Naive thymus-derived CD4-positive, alpha-beta T cell (primary cell): ENCODE results near the gene MED26. TPM values are rescaled to one million over a fixed set of nuclear protein-coding genes. Genes with fewer than 3 reads are reported as not detected.

Experiments used
- ATAC-seq: fragments of 150-1000 bp; cut with Tn5 transposase; 2 replicates; pipeline ENCODE4 v1.10.0; 2021; ENCODE audit warnings: mild to moderate bottlenecking, moderate library complexity
- CTCF ChIA-PET: fragments of 350-600 bp; sonication (Branson Sonifier 250); formaldehyde crosslinking; loops from one replicate; lab custom pipeline; 2021; ENCODE audit warnings: antibody characterized with exemption; lab: Charles Lee
- POLR2A ChIA-PET: fragments of 350-600 bp; sonication (Branson Sonifier 250); formaldehyde crosslinking; loops from one replicate; lab custom pipeline; 2021; ENCODE audit warnings: antibody characterized with exemption, inconsistent platforms; lab: Charles Lee
- DNase-seq, 9 donors: peaks; one replicate each; pipeline versions ENCODE4 v3.0.0 to v3.0.0-alpha.2; 2020 to 2022; ENCODE audit warnings: mixed read lengths in 1 of 9
- H3K27ac ChIP-seq: one replicate; pipeline ENCODE4 v1.7.0; 2013; ENCODE audit warnings: mild to moderate bottlenecking, low read depth, low read length, moderate library complexity
- H3K27me3 ChIP-seq, 2 donors: one replicate each; pipeline ENCODE4 v1.7.0; 2013; ENCODE audit warnings: low read length in 2 of 2, mild to moderate bottlenecking in 2 of 2, moderate library complexity in 2 of 2; ENCODE audit not compliant: control insufficient read depth in 2 of 2, insufficient read depth in 2 of 2
- H3K36me3 ChIP-seq, 3 experiments: 1 replicate in 2 of 3; 2 replicates in 1 of 3; pipeline ENCODE4 v1.7.0; 2013; ENCODE audit warnings: low read length in 3 of 3, mild to moderate bottlenecking in 3 of 3, moderate library complexity in 1 of 3; ENCODE audit not compliant: insufficient read depth in 3 of 3, control insufficient read depth in 2 of 3
- H3K4me1 ChIP-seq, 2 donors: one replicate each; pipeline ENCODE4 v1.7.0; 2013; ENCODE audit warnings: low read length in 2 of 2, mild to moderate bottlenecking in 2 of 2, moderate library complexity in 1 of 2; ENCODE audit not compliant: control insufficient read depth in 2 of 2, insufficient read depth in 2 of 2
- H3K4me3 ChIP-seq: 2 replicates; pipeline ENCODE4 v1.7.0; 2013; ENCODE audit warnings: mild to moderate bottlenecking, low read length
- H3K9me3 ChIP-seq, 3 experiments: 1 replicate in 2 of 3; 2 replicates in 1 of 3; pipeline ENCODE4 v1.7.0; 2013; ENCODE audit warnings: low read length in 3 of 3; ENCODE audit not compliant: control insufficient read depth in 2 of 3
- H3K27ac Mint-ChIP-seq, 9 donors: one replicate each; pipeline ENCODE4 v1.8.0; 2020 to 2022; ENCODE audit warnings: mixed read lengths in 9 of 9, mild to moderate bottlenecking in 8 of 9, moderate library complexity in 5 of 9, inconsistent platforms in 2 of 9
- H3K27me3 Mint-ChIP-seq, 5 donors: one replicate each; pipeline ENCODE4 v1.8.0; 2021 to 2022; ENCODE audit warnings: mixed read lengths in 5 of 5, mild to moderate bottlenecking in 1 of 5
- H3K36me3 Mint-ChIP-seq, 5 donors: one replicate each; pipeline ENCODE4 v1.8.0; 2020 to 2022; ENCODE audit warnings: mixed read lengths in 5 of 5, mild to moderate bottlenecking in 3 of 5, inconsistent platforms in 1 of 5
- H3K4me1 Mint-ChIP-seq, 7 donors: one replicate each; pipeline ENCODE4 v1.8.0; 2020 to 2022; ENCODE audit warnings: mixed read lengths in 7 of 7, mild to moderate bottlenecking in 3 of 7, inconsistent platforms in 1 of 7
- H3K4me3 Mint-ChIP-seq, 10 donors: one replicate each; pipeline ENCODE4 v1.8.0; 2020 to 2022; ENCODE audit warnings: mild to moderate bottlenecking in 10 of 10, mixed read lengths in 10 of 10, moderate library complexity in 6 of 10, inconsistent platforms in 2 of 10
- H3K9me3 Mint-ChIP-seq, 11 donors: one replicate each; pipeline ENCODE4 v1.8.0; 2020 to 2022; ENCODE audit warnings: mixed read lengths in 11 of 11, mild to moderate bottlenecking in 4 of 11, inconsistent platforms in 1 of 11, moderate library complexity in 1 of 11
- intact Hi-C, 2 donors: fragments of 100-400 bp; cut with micrococcal nuclease; formaldehyde crosslinking; loops; one replicate each; pipeline ENCODE4 v1.15.1; 2023
- polyA plus RNA-seq, 2 donors: library from polyadenylated mRNA; unstranded; fragments of 300-500 nt; fragmentation: Illumina TruSeq; gene quantifications; one replicate each; pipeline ENCODE4 v1.2.3, GENCODE V29; 2021
- total RNA-seq, 6 experiments: library from RNA in 5 of 6; stranded (reverse) in 5 of 6; gene quantifications; 1 replicate in 5 of 6; 2 replicates in 1 of 6; pipeline ENCODE4 v1.2.3 and lab custom pipeline; 2021 to 2026

Gene MED26
- total and polyA plus RNA-seq, 7 experiments from 2014 or later: 3.3 to 34.3 (median 15.3) TPM

DNA sequence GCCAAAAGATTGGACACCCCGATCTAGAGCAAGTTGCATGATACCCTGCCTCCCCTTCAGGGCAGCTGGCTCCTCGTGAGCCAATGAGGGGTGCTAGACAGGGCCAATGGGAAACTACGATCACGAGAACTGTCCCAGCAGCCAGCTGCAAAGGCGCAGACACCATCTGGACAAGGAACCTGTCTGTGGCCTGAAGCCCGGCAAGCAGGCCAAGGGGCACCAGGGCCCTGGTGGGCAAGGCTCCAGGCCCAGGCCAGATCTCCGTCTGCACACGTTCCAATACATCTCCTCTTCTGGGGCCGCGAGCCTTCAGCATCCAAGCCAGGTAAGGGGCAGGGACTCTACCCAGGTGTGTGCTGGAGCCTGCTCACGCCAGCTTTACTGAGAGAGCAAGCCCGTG is 20.2 kb downstream of the MED26 start:
- DNase-seq (no peak), ATAC-seq (no peak)
- Histone ChIP-seq H3K36me3 (peaks cover 0 to 7% (median 0%) of the 10 kb centered on the region in 3 experiments), H3K4me3 (no peak overlapping the region), H3K9me3 (no peaks in the 10 kb centered on the region), H3K27ac (no peak overlapping the region), H3K4me1 (no peaks in the 10 kb centered on the region), H3K27me3 (no peaks in the 10 kb centered on the region)
- POLR2A ChIA-PET: interaction anchor here (1.5 kb wide), 1 partner anchor 14 kb away, joined by 3 read pairs; no protein-coding TSS in a partner anchor
- peak overlapping the region in 3 of 9 donors; percentile 13 to 66 (median 23) for H3K27ac Mint-ChIP-seq
- H3K36me3 Mint-ChIP-seq: peaks cover 0 to 8% (median 0%) of the 10 kb centered on the region in 5 donors
- CTCF ChIA-PET: no interaction called here
- no peaks in the 10 kb centered on the region for H3K27me3 Mint-ChIP-seq
- peaks cover 31 to 64% (median 56%) of the 10 kb centered on the region in 7 donors for H3K4me1 Mint-ChIP-seq
- H3K4me3 Mint-ChIP-seq: no peak overlapping the region
- no peaks in the 10 kb centered on the region for H3K9me3 Mint-ChIP-seq
- intact Hi-C loops: loop anchor here in 1 of 2 donors (2.0 kb wide), 1 partner anchor 13 kb away; no protein-coding TSS in a partner anchor

DNA sequence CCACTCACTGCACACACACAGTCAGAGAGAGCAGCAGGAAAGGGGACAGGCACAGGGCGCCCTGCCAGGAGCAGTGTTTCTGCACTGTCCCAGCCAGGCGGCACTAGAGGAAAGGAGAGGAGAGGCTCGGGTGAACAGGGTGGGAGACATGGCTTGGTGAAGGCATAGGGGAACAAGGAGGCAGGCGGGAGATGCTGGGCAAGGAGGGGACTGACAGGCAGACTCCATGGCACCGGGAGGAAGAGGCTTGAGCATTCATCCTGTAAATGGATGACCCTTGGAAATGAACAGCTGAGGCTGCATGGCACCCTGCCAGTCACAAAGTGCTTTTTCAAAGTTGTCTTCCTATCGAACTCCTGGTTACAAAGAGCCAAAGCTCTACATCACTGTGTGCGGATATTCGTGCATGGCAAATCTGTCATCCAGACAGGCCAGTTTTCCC is 22.4 kb downstream of the MED26 start:
- Histone ChIP-seq H3K27me3 (no peaks in the 10 kb centered on the region), H3K27ac (no peak overlapping the region), H3K9me3 (no peaks in the 10 kb centered on the region), H3K4me3 (no peak overlapping the region), H3K4me1 (no peaks in the 10 kb centered on the region), H3K36me3 (peaks cover 0 to 7% (median 0%) of the 10 kb centered on the region in 3 experiments)
- DNase-seq (no peak), ATAC-seq (no peak)
- Mint-ChIP-seq H3K36me3 (peaks cover 0 to 8% (median 0%) of the 10 kb centered on the region in 5 donors), H3K27ac (peak overlapping the region in 2 of 9 donors; percentile 43 to 53), H3K9me3 (no peaks in the 10 kb centered on the region), H3K27me3 (no peaks in the 10 kb centered on the region), H3K4me3 (no peak overlapping the region), H3K4me1 (peaks cover 30 to 49% (median 45%) of the 10 kb centered on the region in 7 donors)
- ChIA-PET CTCF (no interaction called here), POLR2A (no interaction called here)
- intact Hi-C loops: no loop called here

DNA sequence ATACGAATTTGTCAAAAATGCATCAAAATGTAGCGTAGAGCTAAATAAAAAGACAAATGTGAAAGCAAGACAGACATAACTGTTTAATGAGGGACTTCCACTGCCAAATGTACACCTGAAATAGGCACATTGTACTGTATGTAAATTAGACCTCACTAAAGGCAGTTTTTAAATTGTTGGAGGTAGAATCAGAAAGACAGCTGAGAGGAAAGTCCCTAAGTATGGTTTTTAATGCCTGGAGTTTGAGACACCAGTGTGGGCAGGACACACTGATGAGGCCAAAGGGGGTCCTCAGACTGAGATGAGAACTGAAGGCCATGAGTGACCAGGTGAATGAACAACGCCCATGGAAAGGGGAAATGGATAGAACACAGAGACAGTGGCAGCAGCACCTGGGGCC is 22.9 kb downstream of the MED26 start:
- peaks cover 31 to 50% (median 43%) of the 10 kb centered on the region in 7 donors for H3K4me1 Mint-ChIP-seq
- H3K27me3 Mint-ChIP-seq: no peaks in the 10 kb centered on the region
- no peak for DNase-seq
- ChIA-PET POLR2A (no interaction called here), CTCF (no interaction called here)
- no peak for ATAC-seq
- H3K9me3 Mint-ChIP-seq: no peaks in the 10 kb centered on the region
- H3K27ac ChIP-seq: no peak overlapping the region
- intact Hi-C loops: no loop called here
- H3K9me3 ChIP-seq: no peaks in the 10 kb centered on the region
- peaks cover 0 to 8% (median 0%) of the 10 kb centered on the region in 5 donors for H3K36me3 Mint-ChIP-seq
- no peak overlapping the region for H3K4me3 Mint-ChIP-seq
- peaks cover 0 to 7% (median 0%) of the 10 kb centered on the region in 3 experiments for H3K36me3 ChIP-seq
- peak overlapping the region in 1 of 9 donors; percentile 40 for H3K27ac Mint-ChIP-seq
- no peak overlapping the region for H3K4me3 ChIP-seq
- no peaks in the 10 kb centered on the region for H3K4me1 ChIP-seq
- no peaks in the 10 kb centered on the region for H3K27me3 ChIP-seq

DNA sequence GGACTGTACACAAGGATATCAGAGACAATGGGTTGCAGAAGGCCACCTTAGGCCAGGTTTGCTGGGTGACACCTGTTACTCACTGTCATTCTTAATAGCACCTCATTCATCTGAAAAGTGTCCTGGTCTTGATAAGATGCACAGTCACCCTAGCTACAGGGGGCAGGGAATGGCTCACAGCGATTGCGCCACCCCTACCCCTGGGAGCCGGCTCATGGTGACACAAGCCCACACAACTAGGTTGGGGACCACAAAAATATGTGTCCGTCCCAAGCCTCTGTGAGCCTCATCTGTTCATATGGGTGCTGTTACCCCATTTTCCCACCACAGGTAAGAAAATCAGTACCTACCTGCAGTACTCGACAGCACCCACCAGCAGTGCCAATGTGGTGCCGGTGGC is 23.4 kb downstream of the MED26 start:
- intact Hi-C loops: no loop called here
- Mint-ChIP-seq H3K27ac (peak overlapping the region in 1 of 9 donors; percentile 40), H3K36me3 (peaks cover 0 to 8% (median 0%) of the 10 kb centered on the region in 5 donors), H3K4me1 (peaks cover 31 to 50% (median 42%) of the 10 kb centered on the region in 7 donors), H3K4me3 (no peak overlapping the region), H3K9me3 (no peaks in the 10 kb centered on the region), H3K27me3 (no peaks in the 10 kb centered on the region)
- DNase-seq (no peak), ATAC-seq (no peak)
- POLR2A ChIA-PET: no interaction called here
- H3K4me3 ChIP-seq: no peak overlapping the region
- no peaks in the 10 kb centered on the region for H3K9me3 ChIP-seq
- CTCF ChIA-PET: no interaction called here
- no peaks in the 10 kb centered on the region for H3K4me1 ChIP-seq
- peaks cover 0 to 7% (median 0%) of the 10 kb centered on the region in 3 experiments for H3K36me3 ChIP-seq
- no peak overlapping the region for H3K27ac ChIP-seq
- H3K27me3 ChIP-seq: no peaks in the 10 kb centered on the region

DNA sequence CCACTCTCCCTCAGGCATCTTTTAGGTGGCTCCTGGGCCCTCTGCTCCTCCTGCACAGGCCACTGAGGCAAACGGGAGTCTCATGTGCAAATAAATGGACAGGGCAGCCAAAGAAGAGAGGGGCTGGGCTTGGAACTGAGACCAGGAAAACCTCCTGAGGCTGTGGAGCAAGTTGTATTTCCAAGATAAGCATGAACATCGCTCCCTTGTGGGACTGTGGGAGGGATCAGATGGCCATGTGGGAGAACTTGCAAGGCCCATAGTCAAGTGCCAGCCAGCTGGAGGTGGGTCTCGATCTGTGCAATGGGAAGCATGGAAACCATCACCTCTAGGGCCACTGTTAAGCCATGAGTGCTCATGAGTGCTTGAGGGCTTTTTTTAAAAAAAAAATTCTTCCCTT is 24.9 kb downstream of the MED26 start:
- Histone ChIP-seq H3K27me3 (no peaks in the 10 kb centered on the region), H3K4me1 (no peaks in the 10 kb centered on the region), H3K27ac (no peak overlapping the region), H3K9me3 (no peaks in the 10 kb centered on the region), H3K36me3 (peaks cover 0 to 7% (median 0%) of the 10 kb centered on the region in 3 experiments), H3K4me3 (no peak overlapping the region)
- H3K4me1 Mint-ChIP-seq: peaks cover 32 to 53% (median 43%) of the 10 kb centered on the region in 7 donors
- CTCF ChIA-PET: no interaction called here
- H3K27me3 Mint-ChIP-seq: no peaks in the 10 kb centered on the region
- H3K36me3 Mint-ChIP-seq: peaks cover 0 to 12% (median 0%) of the 10 kb centered on the region in 5 donors
- intact Hi-C loops: no loop called here
- POLR2A ChIA-PET: no interaction called here
- ATAC-seq: no peak
- peak overlapping the region in 2 of 9 donors; percentile 11 to 39 for H3K27ac Mint-ChIP-seq
- no peak for DNase-seq
- no peaks in the 10 kb centered on the region for H3K9me3 Mint-ChIP-seq
- no peak overlapping the region for H3K4me3 Mint-ChIP-seq

DNA sequence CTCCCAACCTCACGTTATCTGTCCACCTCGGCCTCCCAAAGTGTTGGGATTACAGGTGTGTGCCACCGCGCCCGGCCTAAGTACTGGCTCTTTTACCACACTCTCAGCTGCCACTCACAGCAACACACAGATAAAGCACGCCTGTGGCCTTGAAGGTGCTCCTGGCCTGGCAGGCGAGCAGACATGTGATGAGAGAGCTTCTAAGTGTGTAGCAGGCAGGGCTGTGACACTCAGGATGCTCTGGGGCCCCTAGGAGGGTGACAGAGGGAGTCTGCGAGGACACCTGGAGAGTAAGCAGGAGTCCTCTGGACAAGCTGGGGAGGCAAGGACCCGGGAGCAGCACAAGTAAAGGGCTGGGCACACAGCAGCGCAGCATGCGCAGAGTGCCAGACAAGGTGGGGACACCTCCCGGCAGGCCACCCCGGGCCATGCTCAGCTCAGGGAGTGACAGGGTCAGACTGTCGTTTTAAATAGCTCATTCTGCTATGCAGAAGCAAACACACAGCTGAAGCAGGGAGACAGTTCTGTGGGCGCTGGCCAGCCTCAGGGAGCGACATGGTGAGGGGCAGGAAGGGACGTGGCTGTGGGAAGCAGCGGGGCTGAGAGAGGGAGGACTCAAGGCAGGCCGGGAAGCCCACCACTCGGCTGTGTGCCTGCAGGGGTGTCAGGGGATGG is 26.5 kb downstream of the MED26 start:
- H3K4me1 Mint-ChIP-seq: peaks cover 39 to 60% (median 46%) of the 10 kb centered on the region in 7 donors
- H3K27ac Mint-ChIP-seq: peak overlapping the region in 2 of 9 donors; percentile 13 to 64
- Histone ChIP-seq H3K36me3 (peaks cover 0 to 7% (median 0%) of the 10 kb centered on the region in 3 experiments), H3K9me3 (no peaks in the 10 kb centered on the region), H3K4me1 (no peaks in the 10 kb centered on the region), H3K4me3 (no peak overlapping the region), H3K27ac (no peak overlapping the region), H3K27me3 (no peaks in the 10 kb centered on the region)
- peaks cover 0 to 12% (median 0%) of the 10 kb centered on the region in 5 donors for H3K36me3 Mint-ChIP-seq
- ATAC-seq: no peak
- H3K27me3 Mint-ChIP-seq: no peaks in the 10 kb centered on the region
- H3K9me3 Mint-ChIP-seq: no peaks in the 10 kb centered on the region
- CTCF ChIA-PET: interaction anchor here (0.6 kb wide), 1 partner anchor 38 kb away, joined by 6 read pairs; no protein-coding TSS in a partner anchor
- DNase-seq: no peak
- intact Hi-C loops: no loop called here
- POLR2A ChIA-PET: interaction anchor here (0.7 kb wide), 1 partner anchor 39 kb away, joined by 6 read pairs; no protein-coding TSS in a partner anchor
- no peak overlapping the region for H3K4me3 Mint-ChIP-seq
